Measurements from ENCODE around the gene PNCK.

Gene PNCK

DNA sequence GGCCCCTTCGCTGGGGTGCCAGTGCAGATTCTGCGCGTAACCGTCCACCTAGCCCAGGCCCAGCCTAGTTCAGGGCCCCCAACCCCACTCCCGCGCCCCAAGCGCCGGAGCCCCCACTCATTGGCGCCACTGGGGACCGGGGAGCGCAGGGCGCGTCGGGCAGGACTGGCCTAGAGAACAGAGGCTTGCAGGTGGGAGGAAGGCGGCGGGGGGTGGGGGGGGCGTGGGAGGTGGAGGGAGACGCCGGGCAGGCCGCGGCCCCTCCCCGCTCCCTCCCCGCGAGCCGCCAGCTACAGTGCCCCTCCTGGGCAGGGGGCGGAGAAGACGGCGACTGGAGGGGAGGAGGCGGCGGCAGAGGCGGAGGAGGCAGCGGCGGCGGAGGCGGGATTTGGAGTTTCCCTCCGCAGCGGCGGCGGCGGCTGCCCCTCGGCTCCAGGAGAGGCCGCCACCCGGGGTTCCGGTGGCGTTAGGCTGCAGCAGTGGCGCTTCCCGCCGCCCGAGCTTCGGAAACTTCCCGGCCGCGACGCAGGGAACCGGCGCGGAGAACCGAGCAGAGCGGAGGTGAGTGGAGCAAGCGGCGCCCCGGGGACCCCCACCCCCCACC, 31.5 kb downstream of the PNCK start:
- DNase-seq (ENCODE audit: low read depth in 2 of 2), result no peak

GRCh38 chrX:153641627-153642026, 32.0 kb downstream of the PNCK start:
- no peak for DNase-seq (ENCODE audit: low read depth in 2 of 2)

DNA sequence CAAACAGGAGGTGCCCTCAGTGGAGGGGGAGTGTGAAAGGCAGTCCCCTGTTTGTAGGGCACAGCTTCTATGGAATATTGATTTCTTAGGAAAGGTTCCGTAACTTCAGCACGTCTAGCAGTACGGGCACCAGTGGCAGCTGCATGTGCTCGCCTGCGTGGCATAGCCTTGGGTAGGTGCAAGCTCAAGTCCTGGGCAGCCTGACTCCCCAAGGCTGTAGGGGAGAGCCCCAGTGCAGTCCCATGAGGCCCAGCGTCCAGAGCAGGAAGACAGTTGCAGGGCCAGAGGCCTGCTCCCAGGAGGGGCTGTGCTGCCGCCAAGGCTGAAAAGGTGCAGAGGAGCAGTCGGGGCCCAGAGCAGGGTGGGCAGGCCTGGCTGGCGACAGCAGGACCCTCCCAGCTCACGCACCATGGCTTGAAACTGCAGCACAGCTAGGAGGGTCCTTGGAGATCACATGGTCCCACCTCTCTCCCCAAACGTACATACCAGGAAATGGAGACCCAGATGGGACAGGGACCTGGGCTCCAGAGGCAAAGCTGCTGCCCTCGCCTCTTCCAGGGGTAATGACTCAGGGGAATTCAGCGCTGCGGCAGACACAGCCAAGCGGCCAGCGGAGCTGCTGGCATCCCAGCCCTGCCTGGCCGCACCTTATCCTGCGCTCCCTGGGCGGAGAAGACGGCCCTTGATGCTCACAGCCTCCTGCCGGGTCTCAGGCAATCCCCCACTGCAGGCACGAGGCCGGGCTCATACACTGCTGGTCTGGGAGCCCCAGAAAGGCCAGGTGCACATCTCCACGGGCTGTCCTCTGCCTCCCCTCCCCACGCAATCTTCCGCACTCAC, 32.7 kb downstream of the PNCK start:
- no peak for DNase-seq (ENCODE audit: low read depth in 2 of 2)

- DNase-seq (ENCODE audit: low read depth in 2 of 2), result no peak
These were observed 33.4 kb downstream of the PNCK start for GRCh38 chrX:153640045-153640686.

DNA sequence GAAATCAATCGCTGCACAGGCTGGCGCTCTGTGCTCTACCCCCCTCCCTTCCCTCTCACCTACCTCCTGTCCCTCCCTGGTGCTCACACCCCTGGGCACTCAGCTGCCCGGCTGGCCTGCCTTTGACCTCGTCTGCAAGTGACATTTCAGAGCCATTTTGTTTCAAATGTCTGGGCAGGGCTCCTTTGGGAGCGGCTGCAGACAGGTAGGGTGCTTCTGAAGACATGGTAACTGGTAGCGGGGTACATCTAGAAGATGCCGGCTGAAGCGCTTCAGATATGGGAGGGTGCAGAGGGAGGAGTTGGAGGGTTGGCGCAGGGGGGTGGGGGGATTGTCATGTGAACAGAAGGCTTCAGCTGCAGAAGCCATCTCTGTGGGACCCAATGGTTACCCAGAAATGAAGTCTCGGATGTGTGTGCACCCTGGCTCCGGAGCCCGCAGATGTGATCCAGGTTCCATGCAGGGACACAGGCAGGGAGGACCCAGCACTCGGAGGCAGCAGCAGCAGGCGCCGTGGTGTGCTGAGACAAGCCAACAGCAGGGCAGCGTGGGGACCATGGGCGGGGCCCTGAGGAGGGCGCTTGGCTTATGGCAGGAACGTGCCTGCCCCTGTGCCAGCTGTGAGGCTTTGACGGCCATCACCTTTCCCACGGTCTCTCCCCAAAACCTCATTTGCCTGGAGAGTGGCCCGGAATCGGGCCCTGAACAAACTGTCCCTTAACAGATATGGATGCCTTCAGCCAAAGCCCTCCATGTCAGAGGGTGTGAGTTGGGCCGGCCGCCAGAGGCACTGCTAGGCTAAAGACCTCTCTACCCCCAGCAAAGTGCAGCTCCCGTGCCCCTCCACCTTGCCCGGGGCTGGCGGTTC, 34.2 kb downstream of the PNCK start:
- DNase-seq (ENCODE audit: low read depth in 2 of 2), result no peak

DNA sequence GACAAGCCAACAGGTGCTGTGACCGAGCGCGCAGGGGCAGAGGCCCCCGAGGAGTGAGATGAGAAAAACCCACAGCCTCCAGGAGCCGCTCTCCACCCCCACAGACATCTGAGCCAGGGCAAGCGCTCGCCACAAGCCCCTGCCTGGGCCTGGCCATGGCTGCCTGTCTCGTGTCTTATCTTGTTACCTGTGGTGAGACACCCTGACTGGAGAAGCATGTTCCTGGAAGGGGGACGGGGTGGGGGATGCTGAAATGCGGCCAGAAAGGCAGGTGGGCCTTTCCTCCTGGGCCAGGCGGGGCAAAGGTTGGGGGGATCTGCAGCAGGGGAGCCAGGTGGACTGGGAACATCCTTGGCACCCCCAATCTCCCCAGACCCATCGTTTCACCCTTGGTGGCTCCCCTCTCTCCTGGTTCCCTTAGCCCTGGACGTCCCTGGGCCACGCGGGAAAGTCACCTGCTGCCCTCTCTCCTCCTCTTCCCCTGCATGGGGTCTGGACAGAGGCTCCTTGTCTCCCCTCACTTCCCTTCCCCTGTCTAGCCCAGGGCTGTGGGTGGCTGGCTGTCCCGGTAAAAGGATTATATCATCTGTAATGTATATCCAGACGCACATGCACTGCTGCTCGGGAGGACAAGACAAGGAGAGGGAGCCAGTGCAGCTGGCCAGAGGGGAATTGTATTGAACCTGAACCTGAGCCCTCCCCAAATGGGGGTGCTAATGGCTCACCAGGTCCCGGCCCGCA, 35.0 kb downstream of the PNCK start:
- no peak for DNase-seq (ENCODE audit: low read depth in 2 of 2)

GRCh38 chrX:153638041-153638371, 35.6 kb downstream of the PNCK start:
- DNase-seq (ENCODE audit: low read depth in 2 of 2), result no peak

DNA sequence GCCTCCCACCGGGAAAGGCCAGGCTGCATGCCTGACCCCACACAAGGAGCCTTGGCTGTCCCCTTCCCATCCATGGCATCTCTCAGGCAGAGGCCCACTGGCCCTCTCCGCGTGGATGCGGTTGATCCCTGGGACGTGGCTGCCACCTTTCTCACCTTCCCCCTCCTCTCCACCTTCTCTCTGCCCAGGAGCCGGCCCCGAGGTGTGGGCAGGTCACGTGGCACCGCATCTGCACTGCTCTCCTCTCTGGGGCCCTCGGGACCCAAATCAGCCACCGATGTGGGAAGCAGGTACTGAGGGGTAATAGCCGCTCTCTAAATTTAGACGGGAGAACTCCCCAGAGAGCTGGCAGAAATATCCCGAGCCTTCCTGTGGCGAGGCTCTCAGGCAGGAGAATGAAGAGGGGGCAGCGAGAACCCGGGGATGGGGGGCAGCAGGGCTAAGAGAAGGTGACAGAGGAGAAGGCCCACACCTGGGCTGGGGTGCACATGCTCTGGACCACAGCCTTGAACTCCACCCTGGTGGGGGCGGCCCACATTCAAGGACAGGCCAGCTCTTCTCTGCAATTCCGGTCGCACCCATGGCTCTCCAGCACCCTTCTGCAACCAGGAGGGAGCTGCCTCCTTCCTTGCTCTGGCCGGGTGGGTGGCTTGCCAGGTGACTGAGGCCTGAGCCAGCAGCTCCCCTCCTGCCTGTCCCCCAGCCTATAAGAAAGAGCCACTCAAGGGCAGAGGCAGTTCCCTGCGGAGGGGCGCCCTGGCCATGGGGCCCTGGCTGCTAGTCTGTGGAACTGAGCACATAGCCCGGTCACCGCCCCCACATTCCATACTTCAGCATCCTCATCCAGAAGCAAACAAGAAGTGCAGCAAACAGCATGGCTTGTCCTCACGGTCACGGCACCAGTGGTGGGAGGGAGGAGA, 36.2 kb downstream of the PNCK start:
- DNase-seq (ENCODE audit: low read depth in 2 of 2), result no peak

DNA sequence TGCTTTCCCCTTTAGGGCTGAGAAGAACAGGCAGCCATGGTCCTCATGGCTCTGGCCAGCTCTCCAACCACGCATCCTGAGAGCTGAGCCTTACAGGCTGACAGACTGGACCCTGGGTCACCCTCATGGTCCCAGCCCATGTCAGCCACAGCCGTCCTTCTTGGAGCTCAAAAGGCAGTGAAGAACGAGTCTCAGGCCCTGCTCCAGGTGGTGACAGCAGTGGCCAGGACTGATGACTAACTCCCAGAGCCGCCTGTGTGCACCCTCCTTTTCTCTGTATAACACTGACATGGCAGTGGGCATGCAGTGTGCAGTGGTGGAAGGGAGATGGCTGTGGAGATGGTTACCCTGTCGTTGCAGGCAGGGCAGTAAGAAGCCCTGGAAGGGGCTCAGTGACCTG, 36.9 kb downstream of the PNCK start:
- DNase-seq (ENCODE audit: low read depth in 2 of 2), result no peak

- no peak for DNase-seq (ENCODE audit: low read depth in 2 of 2)
These were observed 37.6 kb downstream of the PNCK start for GRCh38 chrX:153635788-153636668.

GRCh38 chrX:153635388-153635787, 38.2 kb downstream of the PNCK start:
- no peak for DNase-seq (ENCODE audit: low read depth in 2 of 2)

GRCh38 chrX:153634832-153635231, 38.8 kb downstream of the PNCK start:
- no peak for DNase-seq (ENCODE audit: low read depth in 2 of 2)

DNA sequence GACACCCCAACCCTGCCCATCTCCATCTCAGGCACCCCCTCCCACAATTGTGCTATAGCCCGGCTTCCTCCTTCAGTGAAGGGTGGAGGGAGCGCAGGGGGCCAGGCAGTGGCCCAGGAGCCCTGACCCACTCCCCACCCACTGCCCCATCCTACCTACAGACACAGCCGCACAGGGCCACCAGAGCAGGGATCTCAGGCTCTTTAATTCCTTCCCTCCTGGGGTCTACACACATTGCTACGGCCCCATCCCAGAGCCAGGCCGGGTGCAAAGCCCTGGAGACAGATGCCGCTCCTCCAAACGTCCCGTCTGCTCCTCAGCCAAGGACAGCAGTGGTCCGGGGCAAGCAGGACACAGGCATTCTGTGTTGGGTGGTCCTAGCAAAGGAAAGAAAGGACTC, 39.4 kb downstream of the PNCK start:
- no peak for DNase-seq (ENCODE audit: low read depth in 2 of 2)

- no peak for DNase-seq (ENCODE audit: low read depth in 2 of 2)
These were observed 39.9 kb downstream of the PNCK start for GRCh38 chrX:153633607-153634180.

GRCh38 chrX:153633048-153633447, 40.6 kb downstream of the PNCK start:
- DNase-seq (ENCODE audit: low read depth in 2 of 2), result no peak

DNA sequence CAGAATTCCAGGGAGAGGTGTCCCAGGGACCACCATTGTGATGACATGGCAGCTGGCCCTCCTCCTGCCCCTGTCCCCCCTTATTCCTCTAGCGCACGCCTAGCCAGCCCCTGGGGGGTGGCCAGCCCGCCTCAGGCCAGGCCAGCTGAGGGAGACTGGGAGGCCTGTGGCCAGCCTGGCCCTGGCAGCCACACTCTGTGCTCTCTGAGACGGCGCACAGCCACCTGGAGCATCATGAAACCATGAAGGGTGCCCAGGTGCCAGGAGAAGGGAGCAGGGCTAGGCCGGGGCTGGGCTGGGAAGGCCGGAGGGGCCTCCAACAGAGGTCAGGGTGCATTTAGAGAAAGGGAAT, 41.0 kb downstream of the PNCK start:
- DNase-seq (ENCODE audit: low read depth in 2 of 2), result no peak

DNA sequence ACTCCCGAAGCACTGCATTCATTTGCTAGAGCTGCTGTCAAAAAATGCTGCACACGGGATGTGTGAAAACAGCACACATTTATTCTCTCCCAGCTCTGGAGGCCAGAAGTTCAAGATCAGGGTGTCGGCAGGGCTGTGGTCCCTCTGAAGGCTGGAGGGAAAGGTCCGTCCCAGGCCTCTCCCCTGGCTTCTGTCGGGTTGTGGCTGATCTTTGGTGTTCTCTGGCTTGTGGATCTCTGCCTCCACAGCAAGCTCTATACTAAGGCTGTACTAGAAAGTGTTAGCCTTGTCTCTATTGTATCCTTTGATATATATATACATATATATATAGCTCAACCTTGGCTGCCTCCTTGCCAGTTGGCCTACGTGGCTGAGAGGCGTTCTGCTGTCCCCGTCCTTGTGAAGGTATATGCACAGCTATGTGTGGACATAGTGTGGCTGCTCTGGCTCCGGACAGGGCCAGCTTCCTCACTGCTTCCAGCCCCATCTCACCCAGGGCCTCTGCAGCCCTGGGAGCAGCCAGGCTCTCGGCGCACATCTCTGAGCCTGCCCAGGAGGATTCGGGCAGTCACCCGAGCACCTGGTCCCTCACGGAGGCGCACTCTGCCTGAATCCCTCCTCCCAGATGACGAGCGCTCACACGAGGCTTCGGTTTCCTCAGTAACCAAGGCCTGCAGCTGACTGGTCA, 41.6 kb downstream of the PNCK start:
- DNase-seq (ENCODE audit: low read depth in 2 of 2), result no peak

DNA sequence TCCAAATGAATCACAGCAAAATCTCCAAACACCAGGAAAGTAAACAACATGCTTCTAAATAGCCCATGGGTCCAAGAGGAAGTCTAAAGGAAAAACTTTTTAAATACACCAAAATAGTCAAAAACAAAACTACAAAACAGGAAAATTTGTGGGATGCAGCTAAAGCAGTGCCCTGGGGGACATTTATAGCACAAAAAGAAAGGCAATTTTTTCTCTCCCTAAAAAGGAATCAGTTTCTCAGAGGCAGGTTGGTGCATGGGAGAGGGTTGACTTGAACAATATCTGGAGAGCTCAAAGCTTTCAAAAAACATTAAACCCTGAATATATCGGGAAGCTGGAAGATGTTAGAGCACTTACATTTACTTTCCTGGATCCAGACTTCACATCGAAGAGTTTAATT, 42.3 kb downstream of the PNCK start:
- DNase-seq (ENCODE audit: low read depth in 2 of 2), result no peak

DNA sequence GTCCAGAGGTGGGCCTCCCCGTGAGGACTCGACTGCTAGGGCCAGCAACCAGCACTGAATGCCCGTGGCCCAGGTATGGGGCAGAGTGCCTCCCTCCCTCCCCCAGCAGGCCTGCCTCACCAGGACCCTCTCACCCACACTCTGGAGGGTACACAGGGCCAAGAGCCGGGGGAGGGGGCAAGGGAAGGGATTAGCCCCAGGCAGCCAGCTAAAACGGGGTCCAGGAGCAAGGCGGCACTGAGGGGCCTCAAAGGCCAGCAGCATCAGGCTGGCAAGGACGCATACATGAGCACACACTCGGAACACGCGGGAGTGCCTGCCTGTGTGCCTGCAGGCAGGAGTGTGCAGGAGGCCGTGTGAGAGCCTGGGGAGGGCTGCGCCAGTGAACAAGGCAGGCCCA, 44.9 kb downstream of the PNCK start:
- DNase-seq (ENCODE audit: low read depth in 2 of 2), result no peak

Measured in activated CD4-positive, alpha-beta T cell treated with anti-CD3 and anti-CD28 coated beads for 24 hours (primary cell).